DOHH2 (cell line): ENCODE data around the gene CHSY1.

ENCODE experiments used
- EZH2phosphoT487 ChIP-seq: fragments of 200-600 bp; sonication (generic); IDR thresholded peaks from 2 replicates; pipeline ENCODE4 v1.6.1; 2017; ENCODE audit warnings: borderline replicate concordance, mild to moderate bottlenecking, antibody characterized with exemption, low read length, moderate library complexity, mixed read lengths
- TF ChIP-seq, protein P1 (sequence below): fragments of 200-600 bp; sonication (generic); IDR thresholded peaks from one replicate; pipeline ENCODE4 v1.5.1; 2014; ENCODE audit warnings: antibody characterized with exemption, mild to moderate bottlenecking, low read depth, low read length; ENCODE audit not compliant: poor library complexity, severe bottlenecking

DNA sequence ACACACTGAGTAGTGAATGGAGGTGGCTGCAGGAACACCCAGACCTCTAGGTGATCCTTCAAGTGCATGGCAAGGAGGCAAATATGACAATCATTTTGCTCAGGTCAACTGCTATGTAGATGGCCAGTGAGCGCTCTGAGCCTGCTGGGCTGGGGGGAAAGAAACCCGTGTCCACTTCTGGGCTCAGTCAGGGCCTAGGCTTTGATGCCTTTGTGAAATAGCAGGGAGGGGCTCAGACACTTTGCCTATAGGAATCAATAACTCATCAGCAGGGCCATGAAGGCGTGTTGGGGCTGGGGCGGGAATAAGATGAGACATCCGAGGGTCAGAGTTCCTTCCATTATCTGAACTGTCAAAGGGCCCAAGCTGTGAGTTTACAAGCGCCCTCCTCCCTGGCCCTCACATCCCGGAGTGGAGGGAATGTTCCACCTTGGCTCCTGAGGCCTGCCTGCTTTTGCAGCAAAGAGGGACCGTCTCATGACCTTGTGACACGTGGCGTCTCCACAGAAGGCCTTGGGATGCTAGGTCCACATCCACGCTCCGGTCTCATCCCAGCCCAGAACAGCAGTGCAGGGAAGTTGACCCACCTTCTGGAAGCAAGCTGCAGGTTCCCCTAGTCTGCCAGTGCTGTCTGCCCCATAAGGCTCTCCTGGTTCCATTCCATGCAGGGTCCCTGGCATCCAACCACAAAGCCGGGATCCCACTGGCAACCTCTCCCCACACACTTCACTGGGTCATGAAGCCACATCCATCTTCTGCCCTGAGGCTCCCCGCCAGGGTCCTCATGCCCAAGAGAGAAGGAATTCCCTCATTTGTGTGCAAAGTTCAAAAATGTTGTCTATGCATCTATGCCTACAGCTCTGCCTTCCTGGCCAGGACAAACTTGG, 78.4 kb downstream of the CHSY1 start:
- TF ChIP-seq, protein P1, sequence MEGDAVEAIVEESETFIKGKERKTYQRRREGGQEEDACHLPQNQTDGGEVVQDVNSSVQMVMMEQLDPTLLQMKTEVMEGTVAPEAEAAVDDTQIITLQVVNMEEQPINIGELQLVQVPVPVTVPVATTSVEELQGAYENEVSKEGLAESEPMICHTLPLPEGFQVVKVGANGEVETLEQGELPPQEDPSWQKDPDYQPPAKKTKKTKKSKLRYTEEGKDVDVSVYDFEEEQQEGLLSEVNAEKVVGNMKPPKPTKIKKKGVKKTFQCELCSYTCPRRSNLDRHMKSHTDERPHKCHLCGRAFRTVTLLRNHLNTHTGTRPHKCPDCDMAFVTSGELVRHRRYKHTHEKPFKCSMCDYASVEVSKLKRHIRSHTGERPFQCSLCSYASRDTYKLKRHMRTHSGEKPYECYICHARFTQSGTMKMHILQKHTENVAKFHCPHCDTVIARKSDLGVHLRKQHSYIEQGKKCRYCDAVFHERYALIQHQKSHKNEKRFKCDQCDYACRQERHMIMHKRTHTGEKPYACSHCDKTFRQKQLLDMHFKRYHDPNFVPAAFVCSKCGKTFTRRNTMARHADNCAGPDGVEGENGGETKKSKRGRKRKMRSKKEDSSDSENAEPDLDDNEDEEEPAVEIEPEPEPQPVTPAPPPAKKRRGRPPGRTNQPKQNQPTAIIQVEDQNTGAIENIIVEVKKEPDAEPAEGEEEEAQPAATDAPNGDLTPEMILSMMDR, result no peak
- TF ChIP-seq EZH2phosphoT487, result no peak
